ENCODE results near the gene NR2F1.

NR2F1 gene

GRCh38 chr5:93611273-93611975, 28.4 kb downstream of the NR2F1 start:
- Histone ChIP-seq H3K27ac (no peak overlapping the region), H3K4me3 (peak overlapping the region; percentile 71), H3K36me3 (ENCODE audit: insufficient read depth, low read length) (no peaks in the 10 kb centered on the region), H3K9ac (ENCODE audit: insufficient read length) (no peak overlapping the region), H3K9me3 (ENCODE audit: low read depth, low read length) (no peaks in the 10 kb centered on the region)
- no peak for TF ChIP-seq POLR2AphosphoS5 (IDR thresholded peaks at IDR 0.05; ENCODE audit: borderline replicate concordance, low read depth, low read length)
- no peak for TF ChIP-seq FOXP2 (optimal IDR thresholded peaks at IDR 0.05; ENCODE audit: control extremely low read depth, extremely low read length, insufficient read depth)
- no peak for TF ChIP-seq EZH2 (IDR thresholded peaks at IDR 0.05)
- no peak for DNase-seq (ENCODE audit: low read depth, low spot score)

- no peaks in the 10 kb centered on the region for H3K36me3 ChIP-seq (ENCODE audit: insufficient read depth, low read length)
- H3K9ac ChIP-seq (ENCODE audit: insufficient read length): no peak overlapping the region
- no peaks in the 10 kb centered on the region for H3K9me3 ChIP-seq (ENCODE audit: low read depth, low read length)
- peak overlapping the region; percentile 71 for H3K4me3 ChIP-seq
- no peak for TF ChIP-seq POLR2AphosphoS5 (IDR thresholded peaks at IDR 0.05; ENCODE audit: borderline replicate concordance, low read depth, low read length)
- TF ChIP-seq FOXP2 (optimal IDR thresholded peaks at IDR 0.05; ENCODE audit: control extremely low read depth, extremely low read length, insufficient read depth): no peak
- TF ChIP-seq EZH2 (IDR thresholded peaks at IDR 0.05): no peak
- DNase-seq (ENCODE audit: low read depth, low spot score): no peak
- H3K27ac ChIP-seq: no peak overlapping the region
These were observed 29.2 kb downstream of the NR2F1 start for GRCh38 chr5:93611976-93612854.

GRCh38 chr5:93612855-93613243, 29.8 kb downstream of the NR2F1 start:
- no peak overlapping the region for H3K27ac ChIP-seq
- TF ChIP-seq POLR2AphosphoS5 (IDR thresholded peaks at IDR 0.05; ENCODE audit: borderline replicate concordance, low read depth, low read length) (no peak), EZH2 (IDR thresholded peaks at IDR 0.05) (no peak), FOXP2 (optimal IDR thresholded peaks at IDR 0.05; ENCODE audit: control extremely low read depth, extremely low read length, insufficient read depth) (no peak)
- H3K9me3 ChIP-seq (ENCODE audit: low read depth, low read length): no peaks in the 10 kb centered on the region
- no peak for DNase-seq (ENCODE audit: low read depth, low spot score)
- H3K9ac ChIP-seq (ENCODE audit: insufficient read length): no peak overlapping the region
- no peak overlapping the region; the same call in 1 of the 2 replicates for H3K4me3 ChIP-seq
- H3K36me3 ChIP-seq (ENCODE audit: insufficient read depth, low read length): no peaks in the 10 kb centered on the region

GRCh38 chr5:93616538-93617174, 33.6 kb downstream of the NR2F1 start:
- Histone ChIP-seq H3K27ac (no peak overlapping the region), H3K36me3 (ENCODE audit: insufficient read depth, low read length) (no peaks in the 10 kb centered on the region)

GRCh38 chr5:93620487-93621326, 37.7 kb downstream of the NR2F1 start:
- TF ChIP-seq FOXP2 (optimal IDR thresholded peaks at IDR 0.05; ENCODE audit: control extremely low read depth, extremely low read length, insufficient read depth) (no peak), EZH2 (IDR thresholded peaks at IDR 0.05) (no peak), POLR2AphosphoS5 (IDR thresholded peaks at IDR 0.05; ENCODE audit: borderline replicate concordance, low read depth, low read length) (no peak)
- H3K9me3 ChIP-seq (ENCODE audit: low read depth, low read length): no peaks in the 10 kb centered on the region
- no peaks in the 10 kb centered on the region for H3K36me3 ChIP-seq (ENCODE audit: insufficient read depth, low read length)
- peak overlapping the region; percentile 83 for H3K4me3 ChIP-seq
- H3K9ac ChIP-seq (ENCODE audit: insufficient read length): peak overlapping the region; percentile 69
- DNase-seq (ENCODE audit: low read depth, low spot score): no peak
- H3K27ac ChIP-seq: no peak overlapping the region

More at GRCh38 chr5:93616538-93617174, 33.6 kb downstream of the NR2F1 start:
- DNase-seq (ENCODE audit: low read depth, low spot score): no peak
- H3K4me3 ChIP-seq: no peak overlapping the region
- TF ChIP-seq EZH2 (IDR thresholded peaks at IDR 0.05): no peak
- TF ChIP-seq POLR2AphosphoS5 (IDR thresholded peaks at IDR 0.05; ENCODE audit: borderline replicate concordance, low read depth, low read length): no peak
- TF ChIP-seq FOXP2 (optimal IDR thresholded peaks at IDR 0.05; ENCODE audit: control extremely low read depth, extremely low read length, insufficient read depth): no peak
- no peak overlapping the region for H3K9ac ChIP-seq (ENCODE audit: insufficient read length)
- H3K9me3 ChIP-seq (ENCODE audit: low read depth, low read length): no peaks in the 10 kb centered on the region

- Histone ChIP-seq H3K27ac (no peak overlapping the region), H3K36me3 (ENCODE audit: insufficient read depth, low read length) (no peaks in the 10 kb centered on the region), H3K4me3 (peak overlapping the region; percentile 83), H3K9ac (ENCODE audit: insufficient read length) (peak overlapping the region; percentile 34), H3K9me3 (ENCODE audit: low read depth, low read length) (no peaks in the 10 kb centered on the region)
- DNase-seq (ENCODE audit: low read depth, low spot score): no peak
- no peak for TF ChIP-seq FOXP2 (optimal IDR thresholded peaks at IDR 0.05; ENCODE audit: control extremely low read depth, extremely low read length, insufficient read depth)
- no peak for TF ChIP-seq EZH2 (IDR thresholded peaks at IDR 0.05)
- TF ChIP-seq POLR2AphosphoS5 (IDR thresholded peaks at IDR 0.05; ENCODE audit: borderline replicate concordance, low read depth, low read length): peak; percentile 49; the same call in 1 of the 2 replicates
These were observed 38.3 kb downstream of the NR2F1 start for GRCh38 chr5:93621327-93621798.

- H3K36me3 ChIP-seq (ENCODE audit: insufficient read depth, low read length): no peaks in the 10 kb centered on the region
- no peak for TF ChIP-seq POLR2AphosphoS5 (IDR thresholded peaks at IDR 0.05; ENCODE audit: borderline replicate concordance, low read depth, low read length)
- no peak for TF ChIP-seq EZH2 (IDR thresholded peaks at IDR 0.05)
- no peak for TF ChIP-seq FOXP2 (optimal IDR thresholded peaks at IDR 0.05; ENCODE audit: control extremely low read depth, extremely low read length, insufficient read depth)
- H3K27ac ChIP-seq: no peak overlapping the region
- no peaks in the 10 kb centered on the region for H3K9me3 ChIP-seq (ENCODE audit: low read depth, low read length)
- no peak overlapping the region for H3K4me3 ChIP-seq
- DNase-seq (ENCODE audit: low read depth, low spot score): no peak
- no peak overlapping the region for H3K9ac ChIP-seq (ENCODE audit: insufficient read length)
These were observed 39.3 kb downstream of the NR2F1 start for GRCh38 chr5:93622240-93622885.
